Measurements from ENCODE around the gene PPP2R2C. TPM values are rescaled to one million over a fixed set of nuclear protein-coding genes. Genes with fewer than 3 reads are reported as not detected.

Gene PPP2R2C
- total RNA-seq, 1 donor: under 0.01 TPM

DNA sequence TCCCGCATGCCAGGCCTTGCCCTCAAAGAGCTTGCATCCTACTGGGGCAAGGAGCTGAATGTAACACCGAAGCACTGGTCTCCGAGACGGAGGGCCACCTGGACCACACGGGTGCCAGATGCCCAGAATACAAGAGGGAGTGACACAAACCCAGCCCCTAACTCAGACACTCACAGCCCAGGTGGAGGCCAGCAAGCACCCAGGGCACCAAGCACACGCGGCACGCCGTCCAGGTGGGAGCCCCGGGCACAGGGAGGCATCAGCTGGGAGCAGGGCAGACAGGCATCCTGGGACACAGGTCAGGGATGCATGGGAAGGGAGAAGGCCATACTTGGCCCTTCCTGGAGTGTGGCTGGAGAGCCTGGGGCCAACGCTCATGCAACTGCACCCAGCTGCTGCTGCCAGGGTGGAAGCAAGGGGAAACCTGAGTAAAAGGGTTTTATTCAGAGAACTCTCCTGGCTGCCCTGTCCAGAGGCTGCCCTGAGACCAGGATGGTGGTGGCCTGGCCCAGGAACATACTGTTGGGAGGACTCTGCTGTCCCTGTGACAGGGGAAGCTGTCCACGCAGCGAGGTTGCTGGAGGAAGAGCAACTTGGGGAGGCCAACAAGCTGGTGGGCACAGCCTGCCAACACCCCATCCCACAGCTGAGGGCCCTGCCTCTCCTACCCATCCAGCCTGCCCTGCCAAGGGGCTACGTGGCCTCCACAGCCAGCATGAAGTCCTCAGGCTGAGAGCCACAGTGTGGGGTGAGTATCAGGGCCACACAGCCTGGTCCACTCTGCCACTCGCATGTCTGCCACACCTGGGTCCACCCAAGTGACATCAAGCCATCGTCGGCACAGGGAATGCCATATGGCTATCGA lies 22.2 kb upstream of the PPP2R2C start:
- Histone ChIP-seq H4K20me1 (ENCODE audit: insufficient read depth, low read length) (no peaks in the 10 kb centered on the region), H2AFZ (ENCODE audit: low read length) (no peak overlapping the region), H3K9me3 (ENCODE audit: low read depth, low read length) (no peaks in the 10 kb centered on the region), H3K79me2 (ENCODE audit: insufficient read depth, low read length) (no peaks in the 10 kb centered on the region), H3K27ac (ENCODE audit: low read depth, low read length) (no peak overlapping the region), H3K4me1 (ENCODE audit: insufficient read depth, low read length) (no peaks in the 10 kb centered on the region), H3K27me3 (ENCODE audit: insufficient read depth, low read length) (peaks cover 5% of the 10 kb centered on the region), H3K36me3 (ENCODE audit: insufficient read depth, low read length) (no peaks in the 10 kb centered on the region), H3K4me3 (ENCODE audit: insufficient read depth, low read length) (no peak overlapping the region), H3K4me2 (ENCODE audit: insufficient read depth, low read length) (no peak overlapping the region)
- TF ChIP-seq, protein P1, sequence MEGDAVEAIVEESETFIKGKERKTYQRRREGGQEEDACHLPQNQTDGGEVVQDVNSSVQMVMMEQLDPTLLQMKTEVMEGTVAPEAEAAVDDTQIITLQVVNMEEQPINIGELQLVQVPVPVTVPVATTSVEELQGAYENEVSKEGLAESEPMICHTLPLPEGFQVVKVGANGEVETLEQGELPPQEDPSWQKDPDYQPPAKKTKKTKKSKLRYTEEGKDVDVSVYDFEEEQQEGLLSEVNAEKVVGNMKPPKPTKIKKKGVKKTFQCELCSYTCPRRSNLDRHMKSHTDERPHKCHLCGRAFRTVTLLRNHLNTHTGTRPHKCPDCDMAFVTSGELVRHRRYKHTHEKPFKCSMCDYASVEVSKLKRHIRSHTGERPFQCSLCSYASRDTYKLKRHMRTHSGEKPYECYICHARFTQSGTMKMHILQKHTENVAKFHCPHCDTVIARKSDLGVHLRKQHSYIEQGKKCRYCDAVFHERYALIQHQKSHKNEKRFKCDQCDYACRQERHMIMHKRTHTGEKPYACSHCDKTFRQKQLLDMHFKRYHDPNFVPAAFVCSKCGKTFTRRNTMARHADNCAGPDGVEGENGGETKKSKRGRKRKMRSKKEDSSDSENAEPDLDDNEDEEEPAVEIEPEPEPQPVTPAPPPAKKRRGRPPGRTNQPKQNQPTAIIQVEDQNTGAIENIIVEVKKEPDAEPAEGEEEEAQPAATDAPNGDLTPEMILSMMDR (IDR thresholded peaks at IDR 0.05; ENCODE audit: extremely low read depth, low read depth, low read length): no peak
- no peak for DNase-seq (ENCODE audit: insufficient read length, low spot score, missing footprints)

DNA sequence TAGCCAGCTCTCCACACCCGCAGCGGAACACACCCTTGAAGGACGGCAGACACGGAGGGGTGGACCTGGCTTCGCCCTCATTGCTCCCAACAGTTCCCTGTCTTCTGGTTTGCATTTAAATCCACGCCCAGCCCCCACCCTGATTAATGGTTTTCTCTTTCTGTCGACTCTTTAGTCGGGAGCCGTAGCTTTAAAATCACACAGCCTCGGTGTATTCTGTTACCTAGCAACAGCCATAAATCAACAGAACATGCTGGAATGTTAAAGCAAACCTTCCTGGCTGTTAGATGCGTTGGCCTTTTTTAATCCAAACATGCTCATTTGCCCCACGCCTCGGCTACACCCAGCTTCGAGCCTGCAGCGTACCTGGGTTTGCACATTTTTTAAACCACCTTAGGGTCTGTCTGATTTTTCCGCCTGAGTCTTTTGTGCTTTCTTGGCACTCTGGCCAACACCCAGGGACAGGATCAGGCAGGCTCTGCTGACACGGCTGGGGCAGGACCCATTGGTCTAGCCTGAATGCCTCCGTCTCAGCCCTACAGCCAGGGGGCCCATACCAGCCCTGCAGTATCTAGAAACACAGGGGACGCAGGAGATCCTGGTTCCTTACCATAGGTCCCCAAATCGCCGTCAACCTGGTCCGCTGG lies 21.4 kb upstream of the PPP2R2C start:
- Histone ChIP-seq H3K79me2 (ENCODE audit: insufficient read depth, low read length) (no peaks in the 10 kb centered on the region), H3K9me3 (ENCODE audit: low read depth, low read length) (no peaks in the 10 kb centered on the region), H3K27ac (ENCODE audit: low read depth, low read length) (no peak overlapping the region), H4K20me1 (ENCODE audit: insufficient read depth, low read length) (no peaks in the 10 kb centered on the region), H3K4me3 (ENCODE audit: insufficient read depth, low read length) (no peak overlapping the region), H3K4me2 (ENCODE audit: insufficient read depth, low read length) (no peak overlapping the region), H2AFZ (ENCODE audit: low read length) (no peak overlapping the region), H3K4me1 (ENCODE audit: insufficient read depth, low read length) (no peaks in the 10 kb centered on the region), H3K27me3 (ENCODE audit: insufficient read depth, low read length) (peaks cover 5% of the 10 kb centered on the region), H3K36me3 (ENCODE audit: insufficient read depth, low read length) (no peaks in the 10 kb centered on the region)
- no peak for DNase-seq (ENCODE audit: insufficient read length, low spot score, missing footprints)
- TF ChIP-seq, protein P1 (IDR thresholded peaks at IDR 0.05; ENCODE audit: extremely low read depth, low read depth, low read length): no peak

DNA sequence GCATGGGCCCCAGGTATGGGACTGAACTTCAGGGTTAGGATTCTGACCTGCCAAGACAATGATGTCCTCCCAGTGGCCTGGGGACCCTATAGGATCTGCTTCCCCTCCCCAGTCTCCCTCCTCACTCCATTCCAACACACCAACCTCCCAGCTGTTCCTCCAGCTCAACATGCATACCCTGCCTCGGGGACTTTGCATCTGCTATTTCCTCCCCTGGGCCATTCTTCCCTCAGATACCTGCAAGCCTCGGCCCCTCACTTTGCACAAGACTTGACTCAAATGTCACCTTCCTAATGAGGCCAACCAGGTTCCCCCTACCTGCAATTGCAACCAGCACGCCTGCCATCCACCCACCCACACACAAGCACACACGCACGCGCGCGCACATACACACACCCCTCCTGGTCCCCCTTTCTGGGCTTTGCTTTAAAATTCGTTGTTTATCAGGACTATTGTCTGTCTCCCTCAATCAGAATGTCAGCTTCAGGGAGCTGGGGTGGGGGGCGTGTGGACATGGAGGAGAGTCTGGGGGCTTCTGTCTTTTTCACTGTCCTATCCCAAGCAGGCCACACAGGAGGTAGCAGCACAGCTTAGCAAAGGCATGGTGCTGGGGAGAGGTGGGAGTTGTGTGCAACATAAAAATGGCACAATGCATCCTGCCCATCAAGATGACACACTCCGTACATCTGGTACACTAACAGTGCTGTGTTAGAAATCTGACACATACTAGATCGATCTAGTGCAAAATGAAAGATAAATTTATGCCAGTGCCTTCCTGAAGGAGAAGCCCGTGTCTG lies 20.6 kb upstream of the PPP2R2C start:
- TF ChIP-seq, protein P1 (IDR thresholded peaks at IDR 0.05; ENCODE audit: extremely low read depth, low read depth, low read length): no peak
- Histone ChIP-seq H4K20me1 (ENCODE audit: insufficient read depth, low read length) (no peaks in the 10 kb centered on the region), H3K4me1 (ENCODE audit: insufficient read depth, low read length) (no peaks in the 10 kb centered on the region), H3K4me3 (ENCODE audit: insufficient read depth, low read length) (no peak overlapping the region), H3K79me2 (ENCODE audit: insufficient read depth, low read length) (no peaks in the 10 kb centered on the region), H2AFZ (ENCODE audit: low read length) (no peak overlapping the region), H3K9me3 (ENCODE audit: low read depth, low read length) (no peaks in the 10 kb centered on the region), H3K36me3 (ENCODE audit: insufficient read depth, low read length) (no peaks in the 10 kb centered on the region), H3K27me3 (ENCODE audit: insufficient read depth, low read length) (peaks cover 5% of the 10 kb centered on the region), H3K27ac (ENCODE audit: low read depth, low read length) (no peak overlapping the region), H3K4me2 (ENCODE audit: insufficient read depth, low read length) (no peak overlapping the region)
- no peak for DNase-seq (ENCODE audit: insufficient read length, low spot score, missing footprints)

Data from osteoblast (primary cell).